Measurements from ENCODE around the gene PTPRK.

DNA sequence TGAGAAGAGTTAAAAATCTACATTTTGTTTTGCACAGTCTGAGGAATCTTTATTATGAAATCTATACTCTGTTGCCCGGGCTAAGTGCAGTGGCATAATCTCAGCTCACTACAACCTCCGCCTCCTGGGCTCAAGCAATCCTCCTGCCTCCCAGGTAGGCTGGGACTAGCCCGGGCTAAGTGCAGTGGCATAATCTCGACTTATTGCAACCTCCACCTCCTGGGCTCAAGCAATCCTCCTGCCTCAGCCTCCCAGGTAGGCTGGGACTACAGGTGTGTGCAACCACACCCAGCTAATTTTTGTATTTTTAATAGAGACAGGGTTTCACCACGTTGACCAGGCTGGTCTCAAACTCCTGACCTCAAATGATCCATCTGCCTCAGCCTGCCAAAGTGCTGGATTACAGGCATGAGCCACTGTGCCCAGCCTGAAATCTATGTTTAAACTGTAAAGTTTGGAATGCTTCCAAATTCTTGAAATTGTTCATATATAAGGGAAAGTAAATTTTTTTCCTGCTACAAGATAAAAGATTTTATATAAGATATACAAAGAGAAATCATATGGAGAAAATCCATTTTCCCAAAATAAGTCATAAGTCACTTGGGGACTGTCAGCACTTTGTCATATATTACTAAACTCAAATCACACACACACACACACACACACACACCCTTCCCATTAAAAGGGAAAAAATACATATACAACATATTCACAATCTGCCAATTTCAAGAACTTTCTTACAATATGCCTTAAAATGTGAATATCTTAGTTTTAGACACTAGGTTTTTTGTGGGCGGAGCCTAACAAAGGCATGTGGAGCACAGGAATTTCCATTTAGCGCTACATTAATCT is 19.4 kb downstream of the PTPRK start:
- no peak for TF ChIP-seq POLR2AphosphoS5 (IDR thresholded peaks at IDR 0.05)
- TF ChIP-seq, protein P1, sequence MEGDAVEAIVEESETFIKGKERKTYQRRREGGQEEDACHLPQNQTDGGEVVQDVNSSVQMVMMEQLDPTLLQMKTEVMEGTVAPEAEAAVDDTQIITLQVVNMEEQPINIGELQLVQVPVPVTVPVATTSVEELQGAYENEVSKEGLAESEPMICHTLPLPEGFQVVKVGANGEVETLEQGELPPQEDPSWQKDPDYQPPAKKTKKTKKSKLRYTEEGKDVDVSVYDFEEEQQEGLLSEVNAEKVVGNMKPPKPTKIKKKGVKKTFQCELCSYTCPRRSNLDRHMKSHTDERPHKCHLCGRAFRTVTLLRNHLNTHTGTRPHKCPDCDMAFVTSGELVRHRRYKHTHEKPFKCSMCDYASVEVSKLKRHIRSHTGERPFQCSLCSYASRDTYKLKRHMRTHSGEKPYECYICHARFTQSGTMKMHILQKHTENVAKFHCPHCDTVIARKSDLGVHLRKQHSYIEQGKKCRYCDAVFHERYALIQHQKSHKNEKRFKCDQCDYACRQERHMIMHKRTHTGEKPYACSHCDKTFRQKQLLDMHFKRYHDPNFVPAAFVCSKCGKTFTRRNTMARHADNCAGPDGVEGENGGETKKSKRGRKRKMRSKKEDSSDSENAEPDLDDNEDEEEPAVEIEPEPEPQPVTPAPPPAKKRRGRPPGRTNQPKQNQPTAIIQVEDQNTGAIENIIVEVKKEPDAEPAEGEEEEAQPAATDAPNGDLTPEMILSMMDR (IDR thresholded peaks at IDR 0.05): no peak
- TF ChIP-seq EP300 (IDR thresholded peaks at IDR 0.05): no peak
- TF ChIP-seq POLR2A (IDR thresholded peaks at IDR 0.05): no peak

All from sigmoid colon (tissue), 4 donors.